Stimulated activated CD8-positive, alpha-beta memory T cell treated with anti-CD3 and anti-CD28 coated beads, Interleukin-12 subunit alpha, Interleukin-12 subunit beta, amount 100 ng/mL, for 24 hours (primary cell): Measurements from ENCODE around the gene POMP.

ENCODE experiments used
- DNase-seq: peaks from one replicate; pipeline ENCODE4 v3.0.0-alpha.2; 2020; ENCODE audit errors: extremely low read depth

Gene POMP, protein sequence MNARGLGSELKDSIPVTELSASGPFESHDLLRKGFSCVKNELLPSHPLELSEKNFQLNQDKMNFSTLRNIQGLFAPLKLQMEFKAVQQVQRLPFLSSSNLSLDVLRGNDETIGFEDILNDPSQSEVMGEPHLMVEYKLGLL

DNA sequence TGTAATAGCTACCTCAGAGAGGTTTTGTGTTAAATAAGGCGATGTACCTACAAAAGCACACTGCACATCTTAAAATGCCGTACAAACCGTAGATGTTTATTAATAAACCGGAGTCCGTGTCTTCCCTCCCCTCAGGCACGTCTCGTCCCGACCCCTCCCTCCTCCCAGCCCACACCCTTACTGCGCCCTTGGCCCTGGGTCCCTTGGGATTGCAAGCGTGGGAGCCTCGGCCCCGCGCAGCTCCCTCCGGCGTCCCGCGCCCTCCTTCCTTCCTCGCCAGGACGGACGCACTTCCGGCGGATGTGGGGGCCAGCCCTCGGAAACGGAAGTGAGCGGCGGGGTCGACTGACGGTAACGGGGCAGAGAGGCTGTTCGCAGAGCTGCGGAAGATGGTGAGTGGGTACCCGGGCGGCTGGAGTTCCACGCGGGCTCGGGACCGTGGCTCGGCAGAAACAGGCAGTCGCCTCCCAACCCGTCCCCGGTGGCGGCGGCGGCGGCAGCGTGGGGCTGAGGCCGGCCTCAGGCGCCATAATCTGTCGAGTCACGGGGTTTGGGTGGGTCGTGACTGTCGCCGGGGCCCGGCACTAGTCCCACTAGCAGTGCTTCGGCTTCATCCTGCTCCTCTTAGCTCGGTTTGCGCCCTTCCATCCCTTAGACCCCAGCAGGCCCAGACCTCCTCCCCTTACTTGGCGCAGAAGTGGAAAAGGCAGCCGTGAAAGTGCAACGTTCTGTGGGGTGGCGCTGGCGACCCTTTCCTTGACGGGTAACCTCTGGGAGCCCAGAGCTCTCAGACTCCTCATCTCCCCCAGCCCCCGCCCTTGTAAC, at the start of gene POMP:
POMP (plus strand) TSS at position 335 of the 825 bp plus-strand sequence; CDS start at position 390, 55 bp downstream.
- peak; percentile 80 for DNase-seq

DNA sequence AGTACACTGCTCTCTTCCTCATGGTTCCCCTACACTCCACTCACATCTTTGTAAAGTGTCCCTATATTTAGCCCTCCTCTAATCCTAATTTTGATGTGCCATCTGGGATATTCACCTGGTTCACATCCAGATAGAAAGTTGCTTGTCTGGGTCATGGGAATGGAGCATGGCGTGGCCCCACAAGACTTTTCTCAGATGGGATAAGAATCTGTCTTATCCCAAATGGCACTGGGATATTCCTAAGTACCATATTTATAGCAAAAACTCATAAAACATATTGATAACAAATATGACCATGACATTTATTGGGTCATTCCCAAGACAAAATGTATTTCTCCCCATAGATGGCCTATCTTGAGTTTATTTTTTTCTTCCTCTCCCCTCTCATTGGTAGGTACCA, 49.5 kb upstream of the POMP start:
- DNase-seq: no peak

DNA sequence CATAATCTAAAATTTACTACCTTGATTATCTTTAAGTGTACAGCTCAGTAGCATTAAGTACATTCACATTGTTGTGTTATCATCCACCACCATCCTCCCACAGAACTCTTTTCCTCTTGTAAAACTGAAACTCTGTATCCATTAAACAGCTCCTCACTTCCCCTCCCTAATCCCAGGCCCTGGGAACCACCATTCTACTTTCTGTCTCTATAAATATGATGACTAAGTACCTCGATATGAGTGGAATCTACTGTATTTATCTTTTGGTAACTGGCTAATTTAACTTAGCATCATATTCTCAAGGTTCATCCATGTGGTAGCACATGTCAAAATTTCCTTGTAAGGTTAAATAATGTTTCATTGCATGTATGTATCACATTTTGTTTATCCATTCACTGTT, 49.0 kb upstream of the POMP start:
- DNase-seq: no peak

GRCh38 chr13:28610996-28611395, 47.9 kb upstream of the POMP start:
- DNase-seq: no peak

GRCh38 chr13:28611654-28612131, 47.2 kb upstream of the POMP start:
- DNase-seq: no peak

GRCh38 chr13:28613562-28613961, 45.4 kb upstream of the POMP start:
- DNase-seq: no peak

DNA sequence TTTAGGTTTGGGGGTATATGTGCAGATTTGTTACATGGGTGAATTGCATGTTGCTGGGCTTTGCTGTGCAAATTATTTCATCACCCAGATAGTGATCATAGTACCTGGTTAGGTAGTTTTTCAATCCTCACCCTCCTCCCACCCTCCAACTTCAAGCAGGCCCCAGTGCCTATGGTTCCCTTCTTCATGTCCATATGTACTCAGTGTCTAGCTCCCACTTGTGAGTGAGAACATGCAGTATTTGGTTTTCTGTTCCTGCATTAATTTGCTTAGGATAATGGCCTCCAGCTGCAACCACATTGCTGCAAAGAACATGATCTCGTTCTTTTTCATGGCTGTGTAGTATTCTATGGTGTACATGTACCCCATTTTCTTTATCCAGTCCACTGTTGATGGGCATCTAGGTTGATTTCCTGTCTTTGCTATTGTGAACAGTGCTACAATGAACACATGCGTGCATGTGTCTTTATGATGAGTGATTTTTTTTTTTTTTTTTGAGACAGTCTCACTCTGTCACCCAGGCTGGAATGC, 42.9 kb upstream of the POMP start:
- no peak for DNase-seq

- DNase-seq: no peak
These were observed 40.5 kb upstream of the POMP start for GRCh38 chr13:28618230-28618994.

GRCh38 chr13:28620011-28620830, 38.7 kb upstream of the POMP start:
- DNase-seq: no peak

DNA sequence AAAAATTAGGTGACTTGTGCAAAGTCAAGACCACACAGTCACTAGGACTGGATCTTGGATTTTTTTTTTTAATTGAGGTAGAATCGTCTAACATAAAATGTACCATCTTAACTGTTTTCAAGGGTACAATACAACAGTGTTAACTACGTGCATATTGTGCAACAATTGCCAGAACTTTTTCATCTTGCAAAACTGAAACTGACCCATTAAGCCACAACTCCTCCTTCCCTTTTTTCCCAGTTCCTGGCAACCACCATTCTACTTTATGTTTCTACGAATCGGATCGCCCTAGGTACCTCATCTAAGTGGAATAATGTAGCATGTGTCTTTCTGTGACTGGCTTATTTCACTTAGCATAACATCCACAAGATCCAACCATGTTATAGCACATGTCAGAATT, 37.5 kb upstream of the POMP start:
- no peak for DNase-seq

- no peak for DNase-seq
These were observed 36.6 kb upstream of the POMP start for GRCh38 chr13:28622286-28622685.

DNA sequence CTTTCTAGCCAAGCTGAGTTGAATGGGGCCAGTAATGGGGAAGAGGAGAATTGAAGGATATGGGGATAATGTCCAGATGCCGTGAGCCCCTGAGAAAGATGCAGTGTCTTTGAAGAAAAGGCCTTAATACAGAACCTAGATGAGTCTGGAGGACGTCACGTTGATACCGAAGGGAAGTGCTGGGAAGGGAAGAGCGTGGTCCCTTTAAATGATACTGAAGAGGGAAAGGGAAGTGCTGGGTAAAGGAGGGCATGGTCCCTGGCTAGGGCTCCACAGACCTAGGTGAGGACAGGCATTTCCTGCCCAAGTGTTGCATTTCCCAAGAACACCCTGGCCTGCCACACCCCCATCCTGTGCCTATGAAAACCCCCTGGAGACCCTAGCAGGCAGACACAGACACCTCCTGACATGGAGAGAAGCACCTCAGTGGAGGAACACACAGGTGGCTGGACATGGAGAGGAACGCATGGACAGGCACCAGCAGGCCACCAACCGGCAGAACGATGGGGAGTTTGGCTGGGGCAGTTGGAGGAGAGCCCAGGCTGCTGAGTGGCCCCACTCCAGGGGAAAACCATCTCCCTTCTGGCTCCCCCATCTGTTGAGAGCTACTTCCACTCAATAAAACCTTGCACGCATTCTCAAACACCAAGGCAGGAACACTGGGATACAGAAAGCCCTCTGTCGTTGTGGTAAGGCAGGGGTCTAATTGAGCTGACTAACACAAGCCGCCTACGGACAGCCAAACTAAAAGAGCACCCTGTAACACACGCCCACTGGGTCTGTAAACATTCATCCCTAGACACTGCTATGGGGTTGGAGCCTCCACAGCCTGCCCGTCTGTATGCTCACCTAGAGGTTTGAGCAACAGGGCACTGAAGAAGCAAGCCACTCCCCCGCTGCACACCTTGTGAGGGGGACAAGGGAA, 34.9 kb upstream of the POMP start:
- DNase-seq: no peak

GRCh38 chr13:28624707-28625432, 34.1 kb upstream of the POMP start:
- DNase-seq: no peak

GRCh38 chr13:28626266-28626665, 32.7 kb upstream of the POMP start:
- DNase-seq: no peak

DNA sequence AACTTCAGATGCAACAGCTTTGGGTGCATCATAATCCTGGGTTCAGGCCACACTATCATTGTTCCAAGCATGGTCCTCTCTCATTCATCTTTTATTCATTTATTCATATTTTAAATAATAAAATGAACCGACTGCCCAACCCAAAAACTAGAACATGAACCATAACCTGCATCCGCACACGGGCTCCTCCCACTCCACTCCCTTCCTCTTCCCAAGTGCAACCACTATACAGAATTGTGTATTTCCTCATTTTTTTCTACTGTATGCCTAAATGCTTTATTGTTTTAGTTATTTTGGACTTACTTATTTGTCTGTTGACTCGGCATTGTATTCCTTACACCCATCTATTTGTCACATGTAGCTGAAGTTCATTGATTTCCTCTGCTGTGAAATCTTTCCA, 30.7 kb upstream of the POMP start:
- DNase-seq: no peak

DNA sequence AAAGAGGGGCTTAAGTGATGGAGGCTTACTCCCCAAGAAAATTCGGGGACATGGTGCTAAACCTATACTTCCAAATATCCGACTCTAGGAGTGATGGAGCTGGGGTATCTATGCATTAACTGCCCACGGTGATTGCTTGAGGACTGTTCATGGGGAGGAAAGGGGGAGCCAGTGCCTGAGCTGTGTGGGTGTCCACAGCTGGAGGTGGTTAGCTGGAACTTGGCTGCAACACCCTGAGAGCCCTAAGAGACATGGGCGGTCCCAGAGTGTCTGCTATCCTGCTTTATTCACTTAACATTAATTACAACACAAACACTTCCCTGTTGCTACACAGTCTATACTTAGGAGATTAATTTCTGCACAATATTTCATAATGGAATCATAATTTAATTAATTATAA, 28.1 kb upstream of the POMP start:
- DNase-seq: no peak

- no peak for DNase-seq
These were observed 27.1 kb upstream of the POMP start for GRCh38 chr13:28631801-28632200.

DNA sequence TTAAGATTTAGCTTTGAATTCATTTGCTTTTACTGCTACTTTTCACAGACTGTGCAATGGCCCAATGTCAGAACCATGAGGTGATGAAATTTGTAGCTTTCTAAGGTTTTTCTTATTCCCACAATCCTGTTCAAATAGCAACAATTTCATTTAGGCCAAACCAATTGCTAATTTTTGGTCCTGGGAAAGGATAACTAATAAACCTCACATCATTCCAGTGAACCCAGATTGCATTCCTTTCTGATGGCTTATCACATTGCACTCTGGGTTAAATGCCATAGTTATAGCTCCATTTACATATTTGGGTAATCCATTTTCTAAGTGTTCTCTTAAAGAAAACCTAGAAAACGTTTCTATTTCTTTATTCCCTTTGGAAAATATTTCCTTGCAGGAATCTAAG, 22.9 kb upstream of the POMP start:
- DNase-seq: no peak

DNA sequence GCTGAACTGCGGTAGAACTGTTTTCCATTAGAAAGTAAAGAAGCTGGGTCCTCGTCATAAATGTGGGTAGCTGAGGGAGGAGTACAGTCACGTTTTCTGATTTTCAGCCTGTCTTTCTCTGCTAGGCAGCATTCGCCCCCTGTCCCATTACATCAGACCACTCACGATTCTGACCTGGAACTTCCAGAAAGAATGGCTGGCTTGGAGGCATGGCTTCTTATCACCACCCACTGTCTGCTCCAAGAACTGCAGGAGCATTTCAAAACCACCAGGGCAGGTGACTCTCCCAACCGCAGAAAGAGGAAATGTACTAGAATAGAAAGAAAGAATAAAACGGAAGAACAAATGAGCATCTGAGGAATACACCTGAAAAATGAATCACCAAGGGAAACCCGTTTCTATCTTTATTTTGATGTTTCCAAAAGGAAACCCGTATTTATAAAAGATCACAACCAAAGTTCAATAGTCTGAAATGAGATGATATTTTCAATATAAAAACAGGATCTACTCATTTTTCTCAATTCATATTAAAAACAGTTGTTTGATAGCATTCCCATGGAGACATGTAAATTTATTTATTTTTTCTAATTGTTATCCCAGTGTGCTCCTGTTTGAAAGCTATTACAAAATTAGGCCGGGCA, 22.1 kb upstream of the POMP start:
- peak; percentile 11 for DNase-seq
